ENCODE measurements around the gene TMEM253. TPM values are rescaled to one million over a fixed set of nuclear protein-coding genes. Genes with fewer than 3 reads are reported as not detected.

The TMEM253 gene
- total RNA-seq, 2 donors from 2014 or later = 0.40 to 0.49 TPM

DNA sequence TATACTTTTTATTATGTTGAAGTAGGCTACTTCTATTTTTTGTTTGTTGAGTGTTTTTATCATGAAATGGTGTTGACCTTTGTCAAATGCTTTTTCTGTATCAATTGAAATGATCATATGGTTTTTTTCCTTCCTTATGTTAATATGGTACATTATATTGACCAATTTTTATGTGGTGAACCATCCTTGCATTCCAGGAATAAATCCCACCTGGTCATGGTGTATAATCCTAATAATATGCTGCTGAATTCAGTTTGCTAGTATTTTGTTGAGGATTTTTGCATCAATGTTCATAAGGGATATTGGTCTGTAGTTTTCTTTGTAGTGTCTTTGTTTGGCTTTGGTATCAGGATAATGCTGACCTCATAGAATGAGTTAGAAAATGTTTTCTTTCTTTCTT is 44.6 kb downstream of the TMEM253 start:
- Mint-ChIP-seq H3K4me1 (no peaks in the 10 kb centered on the region), H3K27me3 (ENCODE audit: insufficient read depth) (no peaks in the 10 kb centered on the region), H3K27ac (no peak overlapping the region), H3K4me3 (no peak overlapping the region), H3K9me3 (peaks cover 20% of the 10 kb centered on the region), H3K36me3 (ENCODE audit: low read depth) (no peaks in the 10 kb centered on the region)
- Histone ChIP-seq H3K4me1 (ENCODE audit: control insufficient read depth, insufficient read depth, low read length) (no peaks in the 10 kb centered on the region), H3K27me3 (ENCODE audit: control insufficient read depth, insufficient read depth, low read length, poor library complexity, severe bottlenecking) (no peaks in the 10 kb centered on the region), H3K27ac (ENCODE audit: low read depth, low read length) (no peak overlapping the region), H3K9ac (ENCODE audit: extremely low read depth, low read length, poor library complexity, severe bottlenecking) (no peak overlapping the region), H3K4me3 (ENCODE audit: low read length) (no peak overlapping the region), H3K36me3 (ENCODE audit: control insufficient read depth, insufficient read depth, low read length) (no peaks in the 10 kb centered on the region), H3K9me3 (ENCODE audit: control insufficient read depth, low read length) (peaks cover 12% of the 10 kb centered on the region)
- no peak for DNase-seq
- no peak for TF ChIP-seq CTCF (conservative IDR thresholded peaks at IDR 0.05)

- no peaks in the 10 kb centered on the region for H3K27me3 ChIP-seq (ENCODE audit: control insufficient read depth, insufficient read depth, low read length, poor library complexity, severe bottlenecking)
- H3K4me3 Mint-ChIP-seq = no peak overlapping the region
- no peak overlapping the region for H3K27ac ChIP-seq (ENCODE audit: low read depth, low read length)
- 86 to 91% methylated on average over 3 to 4 of the region's 4 CpGs for WGBS, 2 experiments (ENCODE audit: insufficient coverage in 1 of 2, insufficient read length in 1 of 2)
- peaks cover 7% of the 10 kb centered on the region for H3K27me3 Mint-ChIP-seq (ENCODE audit: insufficient read depth)
- peaks cover 8% of the 10 kb centered on the region for H3K9me3 ChIP-seq (ENCODE audit: control insufficient read depth, low read length)
- no peaks in the 10 kb centered on the region for H3K4me1 Mint-ChIP-seq
- no peak for DNase-seq
- no peak overlapping the region for H3K9ac ChIP-seq (ENCODE audit: extremely low read depth, low read length, poor library complexity, severe bottlenecking)
- TF ChIP-seq CTCF (conservative IDR thresholded peaks at IDR 0.05) = no peak
- no peaks in the 10 kb centered on the region for H3K36me3 Mint-ChIP-seq (ENCODE audit: low read depth)
- no peak overlapping the region for H3K4me3 ChIP-seq (ENCODE audit: low read length)
- peaks cover 13% of the 10 kb centered on the region for H3K9me3 Mint-ChIP-seq
- no peak overlapping the region for H3K27ac Mint-ChIP-seq
- H3K36me3 ChIP-seq (ENCODE audit: control insufficient read depth, insufficient read depth, low read length) = no peaks in the 10 kb centered on the region
- H3K4me1 ChIP-seq (ENCODE audit: control insufficient read depth, insufficient read depth, low read length) = no peaks in the 10 kb centered on the region
These were observed 48.9 kb downstream of the TMEM253 start for GRCh38 chr14:21149641-21150367.

Other genes with a start within 250 kb of the TMEM253 start
- gene RNASE3, start 209.7 kb upstream of the TMEM253 start, total RNA-seq = not detected
- not detected for gene RNASE2, start 145.6 kb upstream of the TMEM253 start, total RNA-seq
- gene METTL17, start 111.1 kb upstream of the TMEM253 start, total RNA-seq = 10 to 100 TPM; 65.1 to 80.2 TPM
- under 1 TPM; 0.35 to 0.46 TPM for gene SLC39A2, start 101.8 kb upstream of the TMEM253 start, total RNA-seq
- gene NDRG2, start 76.0 kb upstream of the TMEM253 start, total RNA-seq = 10 to 100 TPM; 46.3 to 52.8 TPM
- 1 to 10 TPM in 1 of 2 donors, under 1 TPM in 1; 0.73 to 1.7 TPM for gene TPPP2, start 70.8 kb upstream of the TMEM253 start, total RNA-seq
- not detected for gene RNASE13, start 66.3 kb upstream of the TMEM253 start, total RNA-seq
- gene RNASE7, start 58.7 kb upstream of the TMEM253 start, total RNA-seq = not detected
- not detected for gene RNASE8, start 43.2 kb upstream of the TMEM253 start, total RNA-seq
- 10 to 100 TPM; 71.1 to 73.5 TPM for gene ARHGEF40, start 30.8 kb upstream of the TMEM253 start, total RNA-seq
- 10 to 100 TPM; 43.4 to 59.6 TPM for gene ZNF219, start 2.4 kb upstream of the TMEM253 start, total RNA-seq
- not detected for gene OR5AU1, start 55.0 kb downstream of the TMEM253 start, total RNA-seq
- gene HNRNPC, start 168.4 kb downstream of the TMEM253 start, total RNA-seq = 1,000 to 10,000 TPM in 1 of 2 donors, 100 to 1,000 TPM in 1; 751 to 1,003 TPM
- under 1 TPM in 1 of 2 donors, not detected in 1; 0.29 TPM for gene RPGRIP1, start 179.0 kb downstream of the TMEM253 start, total RNA-seq

Measured in endodermal cell (in vitro differentiated cells).